Tibial nerve (tissue), 4 donors: ENCODE measurements around the gene CCDC57.

Experiments
- EP300 ChIP-seq, 2 donors: sonication (generic); formaldehyde crosslinking; IDR thresholded peaks; one replicate each; pipeline ENCODE4 v1.6.1; 2017; ENCODE audit warnings: antibody characterized with exemption in 2 of 2, mild to moderate bottlenecking in 1 of 2
- POLR2A ChIP-seq, 2 donors: fragments of 450-650 bp; IDR thresholded peaks; one replicate each; pipeline ENCODE4 v1.6.1; 2017; ENCODE audit warnings: antibody characterized with exemption in 2 of 2, mild to moderate bottlenecking in 2 of 2, moderate library complexity in 2 of 2
- TF ChIP-seq, protein P1 (sequence below), 5 experiments: fragments of 200-600 bp in 3 of 5; fragments of 450-650 bp in 2 of 5; sonication (generic) in 3 of 5; IDR thresholded peaks; one replicate each; pipeline ENCODE4 v1.5.1; 2016 to 2019; ENCODE audit warnings: antibody characterized with exemption in 5 of 5, mild to moderate bottlenecking in 3 of 5, moderate library complexity in 2 of 5

- TF ChIP-seq, protein P1, sequence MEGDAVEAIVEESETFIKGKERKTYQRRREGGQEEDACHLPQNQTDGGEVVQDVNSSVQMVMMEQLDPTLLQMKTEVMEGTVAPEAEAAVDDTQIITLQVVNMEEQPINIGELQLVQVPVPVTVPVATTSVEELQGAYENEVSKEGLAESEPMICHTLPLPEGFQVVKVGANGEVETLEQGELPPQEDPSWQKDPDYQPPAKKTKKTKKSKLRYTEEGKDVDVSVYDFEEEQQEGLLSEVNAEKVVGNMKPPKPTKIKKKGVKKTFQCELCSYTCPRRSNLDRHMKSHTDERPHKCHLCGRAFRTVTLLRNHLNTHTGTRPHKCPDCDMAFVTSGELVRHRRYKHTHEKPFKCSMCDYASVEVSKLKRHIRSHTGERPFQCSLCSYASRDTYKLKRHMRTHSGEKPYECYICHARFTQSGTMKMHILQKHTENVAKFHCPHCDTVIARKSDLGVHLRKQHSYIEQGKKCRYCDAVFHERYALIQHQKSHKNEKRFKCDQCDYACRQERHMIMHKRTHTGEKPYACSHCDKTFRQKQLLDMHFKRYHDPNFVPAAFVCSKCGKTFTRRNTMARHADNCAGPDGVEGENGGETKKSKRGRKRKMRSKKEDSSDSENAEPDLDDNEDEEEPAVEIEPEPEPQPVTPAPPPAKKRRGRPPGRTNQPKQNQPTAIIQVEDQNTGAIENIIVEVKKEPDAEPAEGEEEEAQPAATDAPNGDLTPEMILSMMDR (IDR thresholded peaks at IDR 0.05) = no peak
- no peak for TF ChIP-seq POLR2A (IDR thresholded peaks at IDR 0.05)
- no peak for TF ChIP-seq EP300 (IDR thresholded peaks at IDR 0.05)
Observed at GRCh38 chr17:82201498-82201910, 11.1 kb downstream of the CCDC57 start.
